Measurements from ENCODE around the gene DNAAF6.
A peak's percentile ranks its signal among the peaks of the same experiment; 100 is the strongest.
"Not testable (repeated sequence)": the region's sequence is repeated elsewhere in the genome, so short reads cannot be mapped to it uniquely, and the experiment has no call there.

DNAAF6 gene

DNA sequence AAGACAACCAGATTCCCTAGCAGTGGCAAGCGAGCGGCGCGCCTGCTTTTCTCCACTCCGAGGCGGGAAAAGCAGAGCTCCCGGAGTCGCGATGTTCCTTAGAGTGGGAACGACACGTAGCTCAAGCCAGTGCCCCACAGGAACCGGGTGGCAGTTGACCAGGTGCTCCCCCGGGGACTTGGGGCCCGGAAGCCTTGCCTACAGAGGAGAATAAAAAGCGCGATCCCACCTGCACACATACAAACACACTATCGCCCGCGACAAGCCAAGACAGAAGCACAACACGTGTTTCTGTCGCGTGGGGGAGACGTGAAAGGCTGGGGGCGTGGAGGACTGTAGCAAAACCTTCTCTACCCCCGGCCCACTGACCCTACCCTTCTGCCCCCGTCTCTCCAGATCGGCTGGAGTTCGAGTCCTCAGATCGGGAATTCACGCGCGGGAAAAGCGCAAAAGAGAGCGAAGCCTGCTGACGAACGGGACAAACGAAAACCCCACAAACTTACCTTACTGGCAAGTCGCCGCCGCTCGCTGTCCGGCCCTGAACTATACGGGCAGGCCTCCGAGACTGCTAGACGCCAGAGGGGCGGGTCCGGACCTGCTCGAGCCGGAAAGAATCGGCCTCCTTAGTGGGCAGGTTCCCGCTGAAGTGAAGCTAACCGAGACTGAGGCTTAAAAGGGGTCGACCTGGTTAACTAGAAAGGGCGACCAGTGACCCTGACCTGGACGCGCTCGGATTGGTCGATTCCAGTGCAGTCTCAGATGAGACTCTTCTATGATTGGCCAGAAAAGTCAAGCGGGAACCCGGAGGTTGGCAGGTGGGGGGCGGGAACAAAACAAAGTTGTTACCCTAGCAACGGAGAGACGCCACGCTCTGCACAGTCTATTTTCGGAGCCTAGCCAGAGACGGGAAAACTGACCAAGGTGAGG lies at the start of gene DNAAF6, which contains the start of gene NUP62CL:
DNAAF6 (plus strand) TSS at position 842 of the 927 bp plus-strand sequence. CDS start 6,265 bp downstream, outside the sequence.
NUP62CL (minus strand) TSS at position 664 of the 927 bp plus-strand sequence. CDS start 31,287 bp downstream, outside the sequence.
- DNase-seq (ENCODE audit: low read depth in 3 of 3): peak; percentile 37 to 46 (median 45)

DNA sequence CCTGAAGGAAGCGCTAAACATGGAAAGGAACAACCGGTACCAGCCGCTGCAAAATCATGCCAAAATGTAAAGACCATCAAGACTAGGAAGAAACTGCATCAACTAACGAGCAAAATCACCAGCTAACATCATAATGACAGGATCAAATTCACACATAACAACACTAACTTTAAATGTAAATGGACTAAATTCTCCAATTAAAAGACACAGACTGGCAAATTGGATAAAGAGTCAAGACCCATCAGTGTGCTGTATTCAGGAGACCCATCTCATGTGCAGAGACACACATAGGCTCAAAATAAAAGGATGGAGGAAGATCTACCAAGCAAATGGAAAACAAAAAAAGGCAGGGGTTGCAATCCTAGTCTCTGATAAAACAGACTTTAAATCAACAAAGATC lies 48.8 kb upstream of the DNAAF6 start:
- DNase-seq (ENCODE audit: low read depth in 3 of 3): not testable (repeated sequence)

DNA sequence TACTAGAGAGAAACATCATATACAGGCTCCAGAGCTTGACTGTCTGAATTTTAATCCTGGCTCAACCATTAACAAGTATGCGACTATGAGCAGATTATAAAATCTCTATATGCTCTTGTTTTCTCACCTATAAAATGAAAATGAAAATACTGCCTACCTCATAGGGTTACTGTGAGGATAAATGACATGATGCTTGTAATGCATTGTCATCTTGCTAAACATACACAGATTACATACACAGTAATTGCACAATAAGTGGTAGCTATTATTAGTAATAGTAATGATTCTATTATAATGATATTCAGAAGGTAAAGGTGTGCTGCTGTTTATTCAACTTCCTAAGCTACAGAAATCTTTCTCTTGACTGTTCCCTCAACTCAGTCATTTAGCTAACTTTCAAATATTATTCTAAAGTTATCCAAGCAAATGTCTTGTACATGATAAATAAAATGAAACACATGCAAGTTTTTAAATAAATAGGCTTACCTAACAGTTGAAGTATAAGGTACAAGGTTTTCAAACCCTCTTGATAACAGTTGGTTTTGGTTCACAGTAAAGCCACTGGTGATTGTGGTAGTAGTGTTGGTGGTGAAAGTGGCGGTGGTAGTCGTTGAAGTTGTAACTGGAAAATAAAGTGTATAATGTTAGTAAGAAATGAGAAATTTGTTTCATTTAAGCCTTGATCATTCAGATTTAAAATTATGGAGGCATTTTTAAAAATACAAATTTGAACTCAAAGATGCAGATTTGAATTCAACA lies 39.1 kb upstream of the DNAAF6 start:
- DNase-seq (ENCODE audit: low read depth in 3 of 3): no peak

DNA sequence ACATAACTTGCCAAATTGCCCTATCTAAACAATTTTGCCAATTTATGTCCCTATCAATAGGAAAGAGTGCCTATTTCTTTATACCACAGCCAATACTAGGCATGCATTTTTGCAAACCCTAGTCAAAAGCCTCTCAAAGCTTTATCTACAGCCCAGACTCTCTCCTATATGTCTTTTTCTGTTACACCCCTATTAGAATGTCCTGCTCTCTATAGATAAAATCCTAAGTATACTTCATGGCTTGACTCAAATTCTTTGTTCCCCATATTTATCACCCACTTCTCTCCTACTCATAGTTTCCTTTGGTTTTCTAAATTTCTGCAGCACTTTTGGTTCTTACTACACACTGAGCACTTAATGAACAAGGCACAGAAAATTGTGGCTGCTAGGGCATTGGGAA lies 38.2 kb upstream of the DNAAF6 start:
- no peak for DNase-seq (ENCODE audit: low read depth in 3 of 3)

DNA sequence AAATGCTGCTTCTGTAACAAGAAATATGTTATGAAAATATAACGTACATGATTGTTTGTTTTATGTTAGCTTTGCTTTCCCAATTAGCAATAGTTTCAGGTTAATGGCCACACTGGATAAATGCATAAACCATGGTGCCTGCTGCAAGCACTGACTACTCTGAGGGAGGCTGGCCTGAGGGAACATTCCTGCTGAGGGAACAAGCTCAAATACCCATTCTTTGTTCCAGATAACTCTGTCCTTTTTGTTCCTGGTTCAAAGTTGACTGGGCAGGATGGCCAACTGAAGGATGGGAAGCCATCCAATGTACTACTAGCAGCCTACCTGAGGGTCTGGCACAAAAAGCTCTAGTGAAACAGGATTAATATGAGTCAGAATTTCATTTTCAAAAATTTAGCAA lies 37.7 kb upstream of the DNAAF6 start:
- DNase-seq (ENCODE audit: low read depth in 3 of 3): no peak

DNA sequence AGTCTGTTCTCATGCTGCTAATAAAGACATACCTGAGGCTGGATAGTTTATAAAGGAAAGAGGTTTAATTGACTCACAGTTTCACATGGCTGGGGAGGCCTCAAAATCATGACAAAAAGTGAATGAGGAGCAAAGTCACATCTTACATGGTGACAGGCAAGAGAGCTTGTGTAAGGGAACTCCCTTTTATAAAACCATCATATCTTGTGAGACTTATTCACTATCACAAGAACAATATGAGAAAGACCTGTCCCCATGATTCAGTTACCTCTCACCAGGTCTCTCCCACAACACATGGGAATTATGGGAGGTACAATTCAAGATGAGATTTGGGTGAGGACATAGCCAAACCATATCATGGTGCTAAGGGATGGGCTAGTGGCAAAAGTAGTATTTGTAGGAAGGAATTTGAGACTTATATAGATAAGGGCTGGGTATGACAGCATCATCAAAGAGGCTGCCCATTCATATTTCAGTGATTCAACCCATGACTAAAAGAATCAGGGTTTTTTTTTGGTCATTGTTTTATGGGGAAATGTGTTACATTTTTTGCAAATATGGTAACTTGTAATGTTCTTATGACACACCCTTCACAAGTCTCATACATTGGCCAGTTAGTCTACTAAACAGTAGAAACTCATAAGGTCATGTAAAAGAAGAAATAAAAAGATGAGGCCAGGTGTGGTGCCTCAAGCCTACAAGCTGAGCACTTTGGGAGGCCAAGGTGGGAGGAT lies 34.9 kb upstream of the DNAAF6 start:
- no peak for DNase-seq (ENCODE audit: low read depth in 3 of 3)

DNA sequence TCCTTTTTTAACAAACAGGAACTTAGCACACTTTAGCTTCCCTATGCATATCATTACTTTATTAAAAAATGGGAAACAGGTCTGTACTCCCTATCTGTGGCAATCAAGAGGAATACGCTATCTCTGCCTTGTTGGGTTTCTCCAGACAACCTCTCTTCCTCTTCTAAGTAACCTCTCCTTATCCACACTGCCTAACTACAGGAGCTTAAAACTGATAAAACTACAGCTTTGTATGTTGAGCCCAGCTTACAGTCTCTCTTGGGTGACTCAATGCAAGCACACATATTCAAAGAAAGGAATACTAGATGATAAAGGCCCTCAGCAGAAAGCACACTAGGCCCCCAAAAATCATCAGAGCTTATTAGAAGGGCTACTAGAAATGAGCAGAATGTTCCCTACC lies 9.1 kb upstream of the DNAAF6 start:
- DNase-seq (ENCODE audit: low read depth in 3 of 3): no peak

DNA sequence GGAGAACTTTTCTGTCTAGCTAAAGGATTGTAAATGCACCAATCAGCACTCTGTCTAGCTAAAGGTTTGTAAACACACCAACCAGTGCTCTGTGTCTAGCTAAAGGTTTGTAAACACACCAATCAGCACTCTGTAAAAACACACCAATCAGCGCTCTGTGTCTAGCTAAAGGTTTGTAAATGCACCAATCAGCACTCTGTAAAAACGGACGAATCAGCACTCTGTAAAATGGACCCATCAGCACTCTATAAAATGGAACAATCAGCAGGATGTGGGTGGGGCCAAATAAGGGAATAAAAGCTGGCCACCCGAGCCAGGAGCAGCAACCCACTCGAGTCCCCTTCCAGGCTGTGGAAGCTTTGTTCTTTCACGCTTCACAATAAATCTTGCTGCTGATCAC lies 8.3 kb upstream of the DNAAF6 start:
- not testable (repeated sequence) for DNase-seq (ENCODE audit: low read depth in 3 of 3)

DNA sequence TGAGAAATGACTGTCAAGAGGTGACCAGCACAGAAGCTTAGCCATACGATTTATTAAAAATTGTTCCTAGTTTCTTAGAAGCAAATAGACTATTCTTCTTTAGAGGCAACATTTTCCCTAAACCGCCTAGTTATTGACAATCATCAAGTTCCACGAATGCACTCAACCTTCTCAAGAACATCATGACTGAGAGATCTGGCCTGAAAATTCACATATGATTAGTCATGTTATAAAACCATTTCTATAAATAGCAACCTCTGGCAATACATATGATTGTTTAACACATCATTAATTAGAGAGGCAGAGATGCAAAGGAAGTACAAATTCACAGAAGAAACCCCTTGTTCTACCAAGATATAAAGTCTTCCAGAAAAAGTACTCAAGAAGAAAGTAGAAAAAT lies 6.9 kb upstream of the DNAAF6 start:
- no peak for DNase-seq (ENCODE audit: low read depth in 3 of 3)

DNA sequence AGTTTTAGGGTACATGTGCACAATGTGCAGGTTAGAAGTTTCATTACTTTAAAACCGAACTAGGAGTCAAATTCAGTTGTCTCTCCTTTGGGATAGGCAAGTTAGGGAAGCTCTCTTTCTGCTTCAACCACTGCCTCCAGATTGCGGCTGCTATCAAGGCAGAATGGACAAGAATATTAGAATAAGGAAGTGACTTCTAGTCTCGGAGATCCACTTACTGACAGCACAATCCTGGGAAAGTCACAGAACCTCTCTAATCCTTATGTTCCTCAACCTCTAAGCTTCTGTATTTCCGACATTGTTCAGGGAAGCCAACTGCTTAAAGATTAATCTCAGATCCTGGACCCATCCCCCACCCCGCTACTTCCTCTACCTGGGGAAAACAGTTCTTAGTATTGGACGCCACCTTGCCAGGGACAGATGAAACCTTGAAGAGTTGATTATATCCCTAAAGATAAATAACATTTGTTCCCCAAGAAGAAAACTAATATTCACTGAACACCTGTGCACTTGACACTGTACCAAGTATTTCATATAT lies 2.3 kb upstream of the DNAAF6 start:
- no peak for DNase-seq (ENCODE audit: low read depth in 3 of 3)

DNA sequence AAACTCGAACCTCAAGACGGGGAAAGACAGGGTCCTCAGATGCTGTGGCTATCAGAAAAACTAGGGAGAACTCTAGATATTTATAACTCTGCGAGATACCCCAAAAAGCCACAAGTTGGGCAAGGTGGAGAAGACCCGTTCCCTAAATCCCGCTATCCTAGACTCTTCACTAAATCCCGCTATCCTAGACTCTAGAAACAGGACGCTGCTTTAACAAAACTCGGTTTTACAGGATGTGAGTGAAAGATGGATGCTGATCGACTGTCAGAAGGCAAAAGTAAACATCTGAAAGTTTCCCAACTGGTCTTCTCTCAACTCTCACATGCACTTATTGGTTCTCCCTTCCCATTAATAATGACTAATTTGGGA lies 270 bp downstream of the DNAAF6 start:
- no peak for DNase-seq (ENCODE audit: low read depth in 3 of 3)

DNA sequence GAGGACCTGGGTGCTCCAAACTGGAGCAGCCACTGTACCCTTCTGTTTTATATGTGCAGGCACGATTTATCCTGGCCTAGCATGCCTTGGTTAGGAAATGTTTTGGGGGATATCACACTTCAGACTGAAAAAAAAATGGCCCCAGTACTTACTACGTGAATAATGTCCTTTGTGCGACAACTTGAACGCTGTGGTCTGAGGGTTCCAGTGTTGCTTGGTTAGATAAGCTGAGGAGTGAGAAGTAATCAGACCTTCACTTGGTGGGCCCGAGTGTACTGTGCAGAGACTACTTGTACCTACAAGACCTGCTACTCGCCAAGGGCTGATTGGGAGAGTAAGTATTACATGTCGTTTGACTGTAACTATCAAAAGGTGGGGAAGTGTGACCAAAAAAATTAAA lies 678 bp downstream of the DNAAF6 start:
- no peak for DNase-seq (ENCODE audit: low read depth in 3 of 3)

DNA sequence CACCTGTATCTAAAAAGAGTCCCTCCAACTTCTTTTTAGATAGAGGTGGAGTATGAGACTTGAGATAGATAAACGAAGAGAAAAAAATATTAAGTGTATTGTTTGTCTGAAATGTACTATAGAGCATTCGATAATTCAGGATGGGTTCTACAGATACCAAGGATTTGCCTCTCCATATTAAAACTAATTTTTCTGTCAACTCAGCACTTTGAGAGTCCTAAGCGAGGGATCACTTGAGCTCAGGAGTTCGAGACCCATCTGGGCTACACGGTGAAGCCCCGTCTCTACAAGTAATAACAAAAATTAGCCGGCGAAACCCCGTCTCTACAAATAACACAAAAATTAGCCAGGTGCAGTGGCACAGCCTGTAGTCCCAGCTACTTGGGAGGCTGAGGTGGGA lies 1.5 kb downstream of the DNAAF6 start:
- no peak for DNase-seq (ENCODE audit: low read depth in 3 of 3)

DNA sequence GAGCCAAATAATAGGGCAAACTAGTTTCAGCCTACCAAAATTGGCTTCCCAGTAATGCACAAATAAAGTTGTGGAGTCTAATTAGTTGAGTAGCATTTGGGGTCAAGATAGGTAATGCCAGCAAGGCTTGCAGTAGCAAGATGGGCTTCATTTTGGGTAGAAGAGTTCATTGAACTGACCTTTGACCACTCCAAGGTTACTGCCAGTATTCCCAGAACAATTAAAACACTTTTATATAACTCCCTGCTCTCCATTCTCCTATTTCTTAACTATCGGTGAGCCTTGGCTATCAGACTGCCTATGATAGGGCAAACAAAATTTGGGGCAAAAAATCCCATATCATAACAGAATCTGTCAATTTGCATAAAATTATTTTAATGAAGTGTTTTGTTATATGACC lies 7.1 kb downstream of the DNAAF6 start:
- DNase-seq (ENCODE audit: low read depth in 3 of 3): no peak

DNA sequence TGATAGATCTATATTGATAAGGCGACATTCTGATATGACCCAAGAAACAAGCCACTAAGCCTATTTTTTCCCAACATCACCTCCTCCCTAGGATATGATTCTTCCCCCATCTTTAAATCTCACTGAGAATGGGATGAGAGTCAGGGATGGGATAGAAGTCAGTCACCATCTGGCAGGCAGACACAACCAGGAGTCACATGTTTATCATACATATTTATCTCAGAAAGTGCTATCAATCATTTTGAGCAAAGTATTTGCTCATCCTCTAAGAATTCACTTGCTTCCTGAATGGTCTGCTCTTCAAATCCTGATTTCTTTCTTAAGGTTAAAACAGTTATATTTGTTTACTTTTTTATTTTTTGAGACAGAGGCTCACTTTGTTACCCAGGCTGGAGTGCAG lies 20.3 kb downstream of the DNAAF6 start:
- no peak for DNase-seq (ENCODE audit: low read depth in 3 of 3)

DNA sequence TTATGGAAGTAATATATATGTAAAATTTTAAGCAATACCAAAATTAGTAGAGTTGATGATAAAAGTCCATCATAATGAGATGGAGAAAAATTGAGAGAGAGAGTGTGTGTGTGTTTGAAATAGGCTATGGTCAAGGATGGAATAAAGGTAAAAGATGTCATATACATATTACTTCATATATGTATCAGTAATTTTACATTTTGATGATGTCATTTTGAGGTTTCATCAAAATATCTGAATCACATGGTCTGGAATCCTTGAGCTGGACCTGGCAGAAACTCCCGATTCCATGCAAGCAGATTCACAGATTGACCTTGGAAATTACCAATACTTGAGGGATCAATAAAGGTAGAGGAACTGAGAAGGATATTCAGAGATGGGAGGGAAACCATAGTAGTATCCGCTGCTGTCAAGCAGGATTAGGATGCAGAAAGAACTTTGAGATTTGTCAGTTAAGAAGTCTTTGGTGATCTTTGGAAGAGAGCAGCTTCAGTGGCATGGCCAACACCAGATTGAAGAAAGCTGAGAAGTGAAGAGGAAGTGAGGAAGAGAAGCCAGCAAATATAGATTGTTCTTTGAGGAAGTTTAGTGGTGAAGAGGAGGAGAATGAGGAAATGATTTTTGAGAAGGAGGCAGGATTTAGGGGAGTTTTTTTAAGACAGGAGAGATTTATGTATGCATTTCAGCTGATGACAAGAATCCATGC lies 21.5 kb downstream of the DNAAF6 start:
- DNase-seq (ENCODE audit: low read depth in 3 of 3): no peak

DNA sequence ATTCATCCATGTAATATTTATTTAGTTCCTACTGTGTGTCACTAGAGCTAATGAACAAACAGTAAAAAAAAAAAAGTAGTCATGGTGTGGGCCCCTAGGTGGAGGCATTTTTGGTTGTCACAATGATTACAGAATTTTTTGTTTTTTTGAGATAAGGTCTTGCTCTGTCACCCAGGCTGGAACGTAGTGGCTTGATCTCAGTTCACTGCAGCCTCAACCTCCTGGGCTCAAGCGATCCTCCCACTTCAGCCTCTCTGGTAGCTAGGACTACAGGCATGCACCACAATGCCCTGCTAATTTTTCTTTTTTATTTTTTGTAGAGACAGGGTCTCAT lies 22.0 kb downstream of the DNAAF6 start:
- DNase-seq (ENCODE audit: low read depth in 3 of 3): no peak

DNA sequence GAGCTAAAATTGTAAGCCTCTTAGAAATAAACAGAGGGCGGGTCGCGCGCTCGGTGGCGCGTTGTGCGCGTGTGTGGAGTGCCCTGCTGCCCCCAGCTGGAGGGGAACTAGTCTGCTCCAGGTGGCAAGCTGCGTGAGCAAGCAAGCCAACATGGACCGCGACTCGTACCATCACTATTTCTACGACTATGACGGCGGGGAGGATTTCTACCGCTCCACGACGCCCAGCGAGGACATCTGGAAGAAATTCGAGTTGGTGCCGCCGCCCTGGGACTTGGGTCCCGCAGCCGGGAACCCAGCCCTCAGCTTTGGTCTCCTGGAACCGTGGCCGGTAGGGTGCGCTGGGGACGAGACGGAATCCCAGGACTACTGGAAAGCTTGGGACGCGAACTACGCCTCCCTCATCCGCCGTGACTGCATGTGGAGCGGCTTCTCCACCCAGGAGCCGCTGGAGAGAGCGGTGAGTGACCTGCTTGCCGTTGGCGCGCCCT lies 66.1 kb downstream of the DNAAF6 start:
- no peak for DNase-seq (ENCODE audit: low read depth in 3 of 3)

DNA sequence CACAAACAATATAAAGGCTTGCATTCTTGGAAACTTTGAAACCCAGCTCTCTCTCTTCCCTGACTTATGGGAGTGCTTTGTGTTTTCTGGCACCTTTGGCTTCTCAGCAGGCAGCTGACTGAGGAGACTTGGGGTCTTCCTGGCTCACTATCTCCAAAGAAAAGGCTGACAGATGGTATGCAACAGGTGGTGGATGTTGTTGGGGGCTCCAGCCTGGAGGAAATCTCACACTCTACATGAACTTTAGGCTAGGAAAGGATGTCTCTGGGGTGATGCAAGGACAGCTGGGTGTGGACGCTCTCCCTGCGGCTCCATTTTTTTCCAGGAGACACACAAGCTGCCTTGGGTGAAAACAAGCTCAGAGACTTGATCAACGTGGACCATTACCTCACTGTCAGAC lies 67.4 kb downstream of the DNAAF6 start:
- no peak for DNase-seq (ENCODE audit: low read depth in 3 of 3)

DNA sequence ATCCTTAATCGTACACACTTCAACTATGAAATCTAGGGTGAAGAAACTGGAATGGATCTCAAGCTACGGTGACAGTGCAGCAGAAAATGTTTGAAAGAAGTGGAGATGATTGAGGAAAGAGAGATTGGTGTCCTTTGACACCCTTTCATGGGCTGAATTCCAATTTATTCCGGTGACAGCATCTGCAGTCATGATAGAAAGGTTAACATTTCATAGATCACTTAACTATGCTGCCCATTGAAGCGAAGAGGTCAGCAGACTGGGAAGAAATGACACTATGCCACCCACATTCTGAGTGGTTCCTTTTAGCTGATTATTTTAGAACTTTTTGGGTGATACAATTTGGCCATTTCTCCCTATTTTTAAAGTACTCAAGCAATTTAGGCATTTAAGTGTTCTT lies 82.3 kb downstream of the DNAAF6 start:
- DNase-seq (ENCODE audit: low read depth in 3 of 3): no peak

DNA sequence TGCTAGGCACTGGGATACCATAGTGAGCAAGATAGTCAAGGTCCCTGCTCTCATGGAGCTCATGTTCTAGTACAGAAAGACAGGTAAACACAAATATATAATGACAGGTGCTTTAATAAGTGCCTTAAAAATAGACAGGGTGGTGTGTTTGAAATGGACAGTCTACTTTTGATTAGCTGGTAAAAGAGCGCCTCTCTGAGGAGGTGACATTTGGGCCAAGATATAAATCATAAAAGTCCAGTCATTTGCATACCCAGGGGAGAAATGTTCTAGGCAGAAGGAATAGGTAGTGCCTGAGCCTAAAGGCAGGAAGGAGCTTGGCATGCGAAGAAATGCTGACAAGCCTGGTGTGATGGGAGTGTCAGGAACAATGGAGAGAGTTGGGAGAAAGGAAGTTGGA lies 83.6 kb downstream of the DNAAF6 start:
- DNase-seq (ENCODE audit: low read depth in 3 of 3): no peak
